ENCODE results near the gene UTP3. TPM values are rescaled to one million over a fixed set of nuclear protein-coding genes. Genes with fewer than 3 reads are reported as not detected.

UTP3 gene
- total and polyA plus RNA-seq, 2 experiments from 2014 or later, result 13.9 to 16.2 TPM

GRCh38 chr4:70703619-70704214 is 15.4 kb downstream of the UTP3 start:
- H3K36me3 ChIP-seq (replicated peaks; ENCODE audit: insufficient read depth, low read depth), result no peaks in the 10 kb centered on the region
- no peaks in the 10 kb centered on the region for H3K9me3 ChIP-seq (ENCODE audit: low read depth)
- H3K4me1 ChIP-seq (ENCODE audit: insufficient read depth), result peaks cover 11% of the 10 kb centered on the region
- TF ChIP-seq CTCF (IDR thresholded peaks at IDR 0.05; ENCODE audit: poor library complexity) (no peak), EZH2 (IDR thresholded peaks at IDR 0.05; ENCODE audit: borderline replicate concordance) (no peak), EZH2phosphoT487 (IDR thresholded peaks at IDR 0.05; ENCODE audit: low read depth, severe bottlenecking, unreplicated experiment) (no peak)
- H3K9me2 ChIP-seq (replicated peaks; ENCODE audit: insufficient read depth), result no peaks in the 10 kb centered on the region
- 3% methylated on average over 11 of the region's 11 CpGs for WGBS (ENCODE audit: low lambda C conversion rate, missing lambda C conversion rate)
- H3K27me3 ChIP-seq, result no peaks in the 10 kb centered on the region
- peak overlapping the region; percentile 94 for H3K27ac ChIP-seq
- peak overlapping the region; percentile 66 for H2AFZ ChIP-seq
- H3K79me2 ChIP-seq, result peaks cover 24% of the 10 kb centered on the region
- H3K4me2 ChIP-seq, result peak overlapping the region; percentile 87
- H4K20me1 ChIP-seq (ENCODE audit: insufficient read depth, poor library complexity, severe bottlenecking), result no peaks in the 10 kb centered on the region
- peak overlapping the region; percentile 49 for H3K4me3 ChIP-seq
- DNase-seq (ENCODE audit: low spot score), result peak; percentile 12

- TF ChIP-seq EZH2 (IDR thresholded peaks at IDR 0.05; ENCODE audit: borderline replicate concordance) (no peak), CTCF (IDR thresholded peaks at IDR 0.05; ENCODE audit: poor library complexity) (peak; percentile 57), EZH2phosphoT487 (IDR thresholded peaks at IDR 0.05; ENCODE audit: low read depth, severe bottlenecking, unreplicated experiment) (no peak)
- Histone ChIP-seq H3K27me3 (no peaks in the 10 kb centered on the region), H2AFZ (peak overlapping the region; percentile 66), H3K9me2 (replicated peaks; ENCODE audit: insufficient read depth) (no peaks in the 10 kb centered on the region), H3K36me3 (replicated peaks; ENCODE audit: insufficient read depth, low read depth) (no peaks in the 10 kb centered on the region), H3K9me3 (ENCODE audit: low read depth) (no peaks in the 10 kb centered on the region), H4K20me1 (ENCODE audit: insufficient read depth, poor library complexity, severe bottlenecking) (no peaks in the 10 kb centered on the region), H3K27ac (peak overlapping the region; percentile 94), H3K79me2 (peaks cover 30% of the 10 kb centered on the region), H3K4me2 (peak overlapping the region; percentile 87), H3K4me3 (peak overlapping the region; percentile 49), H3K4me1 (ENCODE audit: insufficient read depth) (peaks cover 11% of the 10 kb centered on the region)
- peak; percentile 95 for DNase-seq (ENCODE audit: low spot score)
- WGBS (ENCODE audit: low lambda C conversion rate, missing lambda C conversion rate), result 2% methylated on average over 28 of the region's 58 CpGs
Observed at GRCh38 chr4:70704215-70704930, 16.0 kb downstream of the UTP3 start.

GRCh38 chr4:70704931-70705182 is 16.5 kb downstream of the UTP3 start:
- Histone ChIP-seq H3K79me2 (peaks cover 35% of the 10 kb centered on the region), H2AFZ (peak overlapping the region; percentile 66), H3K36me3 (replicated peaks; ENCODE audit: insufficient read depth, low read depth) (no peaks in the 10 kb centered on the region), H3K4me2 (peak overlapping the region; percentile 87), H3K27me3 (no peaks in the 10 kb centered on the region), H3K9me3 (ENCODE audit: low read depth) (no peaks in the 10 kb centered on the region), H3K4me3 (peak overlapping the region; percentile 49), H3K27ac (peak overlapping the region; percentile 94), H3K9me2 (replicated peaks; ENCODE audit: insufficient read depth) (no peaks in the 10 kb centered on the region), H3K4me1 (ENCODE audit: insufficient read depth) (peaks cover 11% of the 10 kb centered on the region), H4K20me1 (ENCODE audit: insufficient read depth, poor library complexity, severe bottlenecking) (no peaks in the 10 kb centered on the region)
- TF ChIP-seq EZH2phosphoT487 (IDR thresholded peaks at IDR 0.05; ENCODE audit: low read depth, severe bottlenecking, unreplicated experiment) (no peak), EZH2 (IDR thresholded peaks at IDR 0.05; ENCODE audit: borderline replicate concordance) (no peak), CTCF (IDR thresholded peaks at IDR 0.05; ENCODE audit: poor library complexity) (no peak)
- no peak for DNase-seq (ENCODE audit: low spot score)
- 1% methylated on average over 14 of the region's 39 CpGs for WGBS (ENCODE audit: low lambda C conversion rate, missing lambda C conversion rate)

Measured in hepatocyte (in vitro differentiated cells).